MM.1S (cell line): ENCODE data around the gene ZW10.
A peak's percentile ranks its signal among the peaks of the same experiment; 100 is the strongest.
"Not testable (repeated sequence)": the region's sequence is repeated elsewhere in the genome, so short reads cannot be mapped to it uniquely, and the experiment has no call there.

Experiments
- DNase-seq: peaks from one replicate; pipeline ENCODE4 v3.0.0-alpha.2; 2015
- H2AFZ ChIP-seq: fragments of 300-600 bp; sonication (generic); 2 replicates; pipeline ENCODE4 v1.6.0; 2016; ENCODE audit warnings: antibody characterized with exemption, low read length
- H3F3A ChIP-seq: fragments of 300-600 bp; sonication (generic); 2 replicates; pipeline ENCODE4 v1.6.1; 2016; ENCODE audit warnings: mild to moderate bottlenecking, antibody characterized with exemption, low read length, moderate library complexity, mixed read lengths; ENCODE audit not compliant: insufficient read depth
- H3K27ac ChIP-seq: fragments of 300-600 bp; sonication (generic); 2 replicates; pipeline ENCODE4 v1.5.1; 2016; ENCODE audit warnings: mild to moderate bottlenecking, low read length
- H3K27me3 ChIP-seq: fragments of 300-600 bp; sonication (generic); replicated peaks from 2 replicates; pipeline ENCODE4 v1.6.0; 2016; ENCODE audit warnings: low read length; ENCODE audit not compliant: insufficient read depth
- H3K36me3 ChIP-seq: fragments of 300-600 bp; sonication (generic); replicated peaks from 2 replicates; pipeline ENCODE4 v1.6.1; 2016; ENCODE audit warnings: mild to moderate bottlenecking, low read length, mixed read lengths; ENCODE audit not compliant: insufficient read depth
- H3K4me1 ChIP-seq: fragments of 300-600 bp; sonication (generic); 2 replicates; pipeline ENCODE4 v1.6.1; 2016; ENCODE audit warnings: low read length, mixed read lengths
- H3K4me2 ChIP-seq: fragments of 300-600 bp; sonication (generic); 2 replicates; pipeline ENCODE4 v1.6.0; 2016; ENCODE audit warnings: low read depth, low read length
- H3K4me3 ChIP-seq: fragments of 300-600 bp; sonication (generic); 2 replicates; pipeline ENCODE4 v1.5.1; 2016; ENCODE audit warnings: low read length, mixed read lengths
- H3K79me2 ChIP-seq: fragments of 300-600 bp; sonication (generic); 2 replicates; pipeline ENCODE4 v1.6.1; 2016; ENCODE audit warnings: mixed run types, low read length, mixed read lengths
- H3K9ac ChIP-seq: fragments of 300-600 bp; sonication (generic); 2 replicates; pipeline ENCODE4 v1.6.1; 2016; ENCODE audit warnings: low read length, mixed read lengths
- H3K9me2 ChIP-seq: fragments of 300-600 bp; sonication (generic); replicated peaks from 2 replicates; pipeline ENCODE4 v1.6.1; 2016; ENCODE audit warnings: mild to moderate bottlenecking, low read length, mixed read lengths; ENCODE audit not compliant: insufficient read depth
- H3K9me3 ChIP-seq: fragments of 300-600 bp; sonication (generic); replicated peaks from 2 replicates; pipeline ENCODE4 v1.6.1; 2016; ENCODE audit warnings: mild to moderate bottlenecking, low read length, mixed read lengths; ENCODE audit not compliant: insufficient read depth
- H4K20me1 ChIP-seq: fragments of 300-600 bp; sonication (generic); 2 replicates; pipeline ENCODE4 v1.6.1; 2016; ENCODE audit warnings: mild to moderate bottlenecking, low read length, moderate library complexity, mixed read lengths; ENCODE audit not compliant: insufficient read depth
- CTCF ChIP-seq: fragments of 300-600 bp; sonication (generic); IDR thresholded peaks from 2 replicates; pipeline ENCODE4 v1.5.1; 2016; ENCODE audit warnings: antibody characterized with exemption, low read length, mixed read lengths
- EZH2 ChIP-seq: fragments of 300-600 bp; sonication (generic); optimal IDR thresholded peaks from 2 replicates; pipeline ENCODE3; 2017; ENCODE audit warnings: low read depth, mild to moderate bottlenecking, antibody characterized with exemption, low read length, mixed read lengths
- EZH2phosphoT487 ChIP-seq: fragments of 300-600 bp; sonication (generic); IDR thresholded peaks from 2 replicates; pipeline ENCODE4 v1.6.1; 2018; ENCODE audit warnings: antibody characterized with exemption, low read length

Gene ZW10

GRCh38 chr11:113796663-113797259 lies 23.3 kb upstream of the ZW10 start:
- Histone ChIP-seq H3K27me3 (no peaks in the 10 kb centered on the region), H3K4me1 (no peaks in the 10 kb centered on the region), H3K36me3 (0 out of 2 replicates have a peak, but pooled peaks cover 6% of the 10 kb centered on the region), H3K9ac (no peak overlapping the region), H2AFZ (no peak overlapping the region), H3K4me3 (no peak overlapping the region), H3K9me3 (no peaks in the 10 kb centered on the region), H4K20me1 (no peaks in the 10 kb centered on the region), H3K4me2 (no peak overlapping the region), H3K27ac (no peak overlapping the region), H3K9me2 (no peaks in the 10 kb centered on the region), H3K79me2 (no peaks in the 10 kb centered on the region), H3F3A (no peaks in the 10 kb centered on the region)
- DNase-seq, result peak; percentile 25
- no peak for TF ChIP-seq EZH2phosphoT487
- peak; percentile 56 for TF ChIP-seq CTCF

- no peak for DNase-seq
- Histone ChIP-seq H3K9me3 (no peaks in the 10 kb centered on the region), H3K4me2 (no peak overlapping the region), H3K27ac (no peak overlapping the region), H3K9ac (no peak overlapping the region), H3K9me2 (no peaks in the 10 kb centered on the region), H3K79me2 (no peaks in the 10 kb centered on the region), H3K4me1 (no peaks in the 10 kb centered on the region), H2AFZ (no peak overlapping the region), H3K4me3 (no peak overlapping the region), H3K27me3 (no peaks in the 10 kb centered on the region), H3F3A (no peaks in the 10 kb centered on the region), H4K20me1 (no peaks in the 10 kb centered on the region), H3K36me3 (no peaks in the 10 kb centered on the region)
- TF ChIP-seq CTCF (no peak), EZH2 (no peak), EZH2phosphoT487 (no peak)
Measured at GRCh38 chr11:113789675-113790320, 16.3 kb upstream of the ZW10 start.

GRCh38 chr11:113789016-113789415 lies 15.5 kb upstream of the ZW10 start:
- not testable (repeated sequence) for H3K4me1 ChIP-seq, H3K4me2 ChIP-seq, H3K9me2 ChIP-seq, H3K36me3 ChIP-seq, H3K4me3 ChIP-seq, H3K79me2 ChIP-seq, H4K20me1 ChIP-seq, DNase-seq, H3K9ac ChIP-seq, H2AFZ ChIP-seq, H3K9me3 ChIP-seq, H3K27me3 ChIP-seq, H3F3A ChIP-seq, H3K27ac ChIP-seq

GRCh38 chr11:113782134-113782533 lies 8.6 kb upstream of the ZW10 start:
- Histone ChIP-seq H3K27me3 (no peaks in the 10 kb centered on the region), H3K9me2 (no peaks in the 10 kb centered on the region), H3K4me1 (no peaks in the 10 kb centered on the region), H3K36me3 (no peaks in the 10 kb centered on the region), H3K4me3 (no peak overlapping the region), H3K9me3 (no peaks in the 10 kb centered on the region), H2AFZ (no peak overlapping the region), H3K27ac (no peak overlapping the region), H3K79me2 (no peaks in the 10 kb centered on the region), H3F3A (no peaks in the 10 kb centered on the region), H4K20me1 (no peaks in the 10 kb centered on the region), H3K9ac (no peak overlapping the region), H3K4me2 (no peak overlapping the region)
- TF ChIP-seq EZH2 (no peak), EZH2phosphoT487 (no peak), CTCF (no peak)
- DNase-seq, result no peak
